Activated T-cell treated with anti-CD3 and anti-CD28 coated beads for 1 hour (primary cell): ENCODE measurements around the gene DDX56.

Experiments used
- DNase-seq: peaks from one replicate; pipeline ENCODE4 v3.0.0-alpha.2; 2020; ENCODE audit warnings: low read depth

Gene DDX56

GRCh38 chr7:44595934-44596635 lies 22.4 kb upstream of the DDX56 start:
- DNase-seq: no peak

DNA sequence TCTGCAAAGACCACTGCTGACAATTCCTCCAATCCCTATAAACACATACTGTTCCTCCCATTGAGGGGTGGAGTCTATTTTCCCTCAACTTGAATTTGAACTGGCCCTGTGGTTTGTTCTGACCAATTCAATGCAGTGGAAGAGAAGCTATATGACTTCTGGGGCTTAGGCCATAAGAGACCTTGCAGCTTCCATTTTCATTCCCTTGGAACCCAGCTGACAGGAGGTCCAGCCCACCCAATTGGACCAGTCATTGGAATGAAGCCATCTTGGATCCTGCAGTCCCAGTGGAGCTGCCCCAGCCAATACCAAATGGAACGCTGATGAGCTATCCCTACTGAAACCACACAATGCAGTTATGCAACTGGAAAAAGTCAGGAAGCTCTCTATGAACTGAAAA lies 17.2 kb upstream of the DDX56 start:
- DNase-seq: no peak

GRCh38 chr7:44587843-44588711 lies 14.4 kb upstream of the DDX56 start:
- DNase-seq: peak; percentile 49

DNA sequence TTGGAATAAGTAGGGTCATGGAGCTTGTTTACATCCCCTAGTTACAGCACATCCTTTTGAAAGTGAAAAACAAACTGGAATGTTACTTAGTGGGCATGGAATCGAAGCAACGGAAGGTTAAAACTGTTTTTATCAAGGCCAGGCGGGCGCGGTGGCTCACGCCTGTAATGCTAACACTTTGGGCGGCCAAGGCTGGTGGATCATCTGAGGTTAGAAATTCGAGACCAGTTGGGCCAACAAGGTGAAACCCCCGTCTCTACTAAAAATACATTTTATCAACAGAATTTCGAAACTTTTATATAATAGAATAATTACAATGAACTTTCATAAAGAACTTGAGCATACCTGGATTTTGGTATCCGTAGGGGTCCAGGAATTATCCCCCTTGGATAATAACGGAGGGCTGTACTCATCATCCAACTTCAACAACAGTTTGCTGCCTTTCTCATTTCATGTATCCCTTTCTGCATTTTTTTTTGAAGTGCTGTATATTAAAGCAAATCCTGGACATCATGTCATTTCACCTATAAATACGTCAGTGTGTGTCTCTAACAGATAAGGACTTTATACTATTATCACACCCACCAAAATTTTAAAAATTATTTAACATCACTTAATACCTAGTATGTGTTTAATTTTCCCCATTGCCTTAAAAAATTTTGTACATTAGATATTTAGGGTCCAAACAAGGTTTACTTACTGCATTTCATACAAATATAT lies 9.6 kb upstream of the DDX56 start:
- DNase-seq: no peak

GRCh38 chr7:44581879-44582603 lies 8.3 kb upstream of the DDX56 start, which contains the start of gene TMED4:
Gene TMED4 (minus strand): TSS chr7:44582231. CDS start chr7:44582206, 25 bp downstream.
- peak; percentile 100 for DNase-seq

DNA sequence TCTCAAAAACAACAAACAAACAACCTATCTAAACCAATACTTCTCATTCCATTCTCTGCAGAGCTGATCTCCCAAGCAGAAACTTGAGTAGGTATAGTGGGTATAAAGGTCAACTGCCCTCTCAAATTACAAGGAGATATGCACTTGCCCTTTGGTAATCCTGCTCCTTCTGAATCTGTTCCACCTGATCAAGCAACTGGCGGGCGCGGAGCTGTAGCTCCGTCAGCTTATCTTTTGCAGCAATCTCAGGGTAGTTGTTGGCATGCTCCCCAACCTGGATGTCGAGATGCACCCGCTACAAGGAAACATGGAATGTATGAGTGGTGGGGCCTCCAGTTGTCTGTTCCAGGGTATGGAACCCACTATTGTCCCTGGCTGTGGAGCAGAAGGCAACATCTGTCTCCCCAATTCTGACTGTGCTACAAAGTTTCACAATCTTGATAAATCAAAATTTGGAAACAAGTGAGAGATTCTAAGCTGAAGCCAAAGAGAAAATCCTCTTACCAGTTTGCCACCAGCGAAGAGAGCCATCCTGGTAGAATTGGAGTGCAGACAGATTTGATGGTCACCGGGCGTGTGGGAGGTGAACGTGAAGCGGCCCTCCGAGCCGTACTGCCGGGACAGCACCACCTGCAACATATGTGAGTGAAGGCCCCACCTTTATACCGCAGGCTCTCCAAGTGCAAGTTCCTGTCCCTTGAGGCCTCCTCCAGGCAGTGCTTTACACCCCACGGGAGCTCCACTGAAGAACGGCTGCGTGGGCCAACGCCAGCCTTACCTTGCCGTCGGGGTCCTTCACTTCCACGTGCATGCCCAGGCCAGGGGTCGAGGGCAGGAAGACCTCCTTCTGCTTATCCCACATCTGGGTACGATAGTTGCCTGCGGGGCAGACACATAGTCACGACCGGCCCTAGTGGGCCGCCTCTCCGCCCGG lies 7.5 kb upstream of the DDX56 start:
- DNase-seq: peak; percentile 23

- DNase-seq: no peak
Measured at GRCh38 chr7:44576228-44576627, 2.5 kb upstream of the DDX56 start.

DNA sequence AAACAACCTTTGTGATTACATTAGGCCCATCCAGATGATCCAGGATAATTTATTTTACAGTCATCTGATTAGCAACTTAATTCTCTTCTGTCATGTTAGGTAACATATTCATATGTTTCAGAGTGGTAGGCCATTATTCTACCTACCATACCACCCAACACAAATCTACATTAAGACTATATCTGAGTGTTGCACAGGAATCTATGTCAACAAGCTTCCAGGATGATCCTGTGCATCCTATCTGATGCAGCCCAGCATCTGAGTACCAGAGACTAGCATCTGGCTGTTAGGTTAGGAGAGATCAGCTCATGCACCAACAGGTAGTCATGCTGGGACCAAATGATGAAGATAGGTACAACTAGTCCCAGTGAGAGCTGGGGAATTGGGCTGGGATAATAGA lies 1.3 kb upstream of the DDX56 start:
- no peak for DNase-seq

GRCh38 chr7:44574287-44574872 lies 672 bp upstream of the DDX56 start:
- DNase-seq: no peak

GRCh38 chr7:44572771-44573170 lies 937 bp downstream of the DDX56 start:
- no peak for DNase-seq

- DNase-seq: no peak
Measured at GRCh38 chr7:44569959-44570358, 3.7 kb downstream of the DDX56 start.

- no peak for DNase-seq
Measured at GRCh38 chr7:44568771-44569560, 4.7 kb downstream of the DDX56 start.

DNA sequence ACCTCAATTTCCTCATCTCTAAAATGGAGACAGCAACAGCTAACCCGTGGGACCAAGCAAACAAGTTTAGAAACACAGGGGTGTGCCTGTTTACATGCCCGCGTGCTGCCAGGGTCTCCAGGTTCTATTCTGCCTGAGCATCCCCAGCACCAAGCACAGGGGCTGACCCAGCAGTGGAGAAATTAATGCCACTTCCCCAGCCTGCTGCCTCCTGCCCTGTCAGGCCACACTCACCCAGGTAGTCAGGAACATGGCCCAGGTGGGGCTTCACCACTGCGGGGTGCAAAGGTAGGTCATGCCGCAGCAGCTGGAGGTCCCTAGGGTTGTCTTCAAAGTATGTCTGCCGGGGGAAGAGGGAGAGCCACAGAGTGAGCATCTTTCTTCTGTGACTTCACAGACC lies 5.8 kb downstream of the DDX56 start:
- DNase-seq: no peak

- DNase-seq: no peak
Measured at GRCh38 chr7:44566680-44567079, 7.0 kb downstream of the DDX56 start.

DNA sequence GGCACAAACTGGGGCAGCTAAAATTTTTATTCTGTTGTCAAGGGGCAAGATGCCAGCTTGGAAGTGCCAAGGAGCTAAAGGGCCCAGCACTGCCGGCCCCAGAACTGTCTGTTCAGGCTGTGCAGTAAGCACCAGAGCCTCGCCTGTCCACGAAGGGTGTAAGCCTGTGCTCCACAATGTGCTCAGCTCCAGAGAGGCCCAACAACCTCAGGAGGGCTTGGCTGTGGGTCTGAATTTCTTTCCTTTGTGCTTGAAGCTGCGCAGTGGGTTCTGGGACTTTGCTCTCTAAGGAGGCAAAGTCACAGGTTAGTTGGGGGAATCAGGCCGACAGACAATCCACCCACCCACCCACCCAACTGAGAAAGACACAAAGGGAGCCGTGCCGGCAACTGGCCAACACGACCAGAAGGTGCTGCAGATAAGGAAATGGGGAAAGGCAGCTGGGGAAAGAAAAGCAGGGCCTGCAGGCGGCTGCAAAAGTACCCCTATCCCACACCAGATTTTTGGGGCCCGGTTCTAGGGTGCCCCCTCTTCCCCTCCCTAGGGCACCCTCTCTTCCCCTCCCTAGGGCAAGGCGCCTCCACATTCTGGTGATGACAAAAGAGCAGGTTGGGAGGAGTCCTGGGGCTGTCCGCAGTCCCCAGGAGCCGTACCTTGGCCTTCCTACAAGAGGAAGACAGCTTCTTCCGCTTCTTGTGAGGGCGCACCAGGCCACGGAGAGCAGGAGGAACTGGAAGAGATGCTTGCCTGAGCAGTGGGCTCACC lies 7.7 kb downstream of the DDX56 start:
- no peak for DNase-seq

DNA sequence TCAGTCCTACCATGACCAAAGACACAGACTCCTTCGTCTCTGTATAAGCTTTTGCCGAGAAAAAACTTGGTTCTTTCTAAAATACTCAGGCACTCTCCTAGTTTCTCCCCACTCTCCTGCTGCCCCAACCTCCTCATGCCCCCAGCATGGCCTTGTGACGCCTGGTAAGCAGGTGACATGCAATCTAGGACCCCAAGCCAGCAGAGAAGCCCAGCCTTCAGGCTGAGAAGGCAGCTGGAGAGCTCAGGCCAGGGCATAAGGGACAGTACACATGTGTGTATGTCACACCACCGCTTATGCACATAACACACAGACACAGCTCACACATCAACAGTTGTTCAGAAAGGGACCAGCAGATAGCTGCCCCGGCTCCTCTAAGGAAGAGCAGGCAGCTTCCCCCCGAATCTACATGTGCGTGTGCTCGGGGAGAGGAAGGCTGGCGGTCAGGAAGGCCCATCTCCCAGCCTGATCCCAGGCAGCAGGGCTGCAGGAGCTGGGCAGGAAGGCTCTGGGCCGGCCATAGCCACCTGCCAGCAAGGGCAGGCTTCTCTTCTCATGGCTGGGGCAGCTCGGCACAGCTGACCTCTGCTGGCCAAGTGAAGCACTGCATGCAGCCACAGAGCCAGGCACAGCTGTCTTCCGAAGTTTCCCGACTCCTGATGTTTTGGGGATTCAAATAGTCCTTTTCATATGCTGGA lies 8.5 kb downstream of the DDX56 start:
- DNase-seq: peak; percentile 50

DNA sequence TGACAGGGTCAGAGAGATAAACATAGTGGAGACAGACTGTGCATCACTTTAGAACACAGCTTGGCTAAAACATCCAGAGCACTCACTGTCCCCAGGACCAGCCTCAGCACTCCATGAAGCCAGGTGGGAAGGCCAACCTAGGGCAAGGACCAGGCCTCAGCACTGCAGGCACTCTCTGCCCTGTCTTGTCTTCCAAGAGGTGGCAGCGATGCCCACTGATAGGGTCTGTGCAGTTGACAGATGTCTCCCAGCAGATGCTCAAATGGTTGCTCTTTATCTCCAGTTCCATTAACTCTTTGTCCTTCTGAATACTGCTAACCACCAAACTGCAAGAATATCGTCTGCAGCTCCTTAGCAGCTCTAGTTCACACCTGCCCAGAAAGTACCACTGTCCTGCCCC lies 9.1 kb downstream of the DDX56 start:
- DNase-seq: no peak

GRCh38 chr7:44563171-44563679 lies 10.5 kb downstream of the DDX56 start:
- DNase-seq: no peak
